Glutamatergic neuron (in vitro differentiated cells): ENCODE measurements around the gene CRYBG1. TPM values are rescaled to one million over a fixed set of nuclear protein-coding genes. Genes with fewer than 3 reads are reported as not detected.

ENCODE experiments used
- DNase-seq: peaks from one replicate; pipeline ENCODE4 v3.0.0; 2022
- H3K27ac Mint-ChIP-seq: one replicate; pipeline ENCODE4 v1.8.0; 2020; ENCODE audit warnings: mild to moderate bottlenecking, mixed read lengths, inconsistent platforms; ENCODE audit not compliant: unreplicated experiment
- H3K27me3 Mint-ChIP-seq: one replicate; pipeline ENCODE4 v1.8.0; 2020; ENCODE audit warnings: mild to moderate bottlenecking, moderate library complexity, mixed read lengths, inconsistent platforms; ENCODE audit not compliant: unreplicated experiment
- H3K36me3 Mint-ChIP-seq: one replicate; pipeline ENCODE4 v1.8.0; 2020; ENCODE audit warnings: mild to moderate bottlenecking, mixed read lengths, inconsistent platforms; ENCODE audit not compliant: unreplicated experiment
- H3K4me1 Mint-ChIP-seq: one replicate; pipeline ENCODE4 v1.8.0; 2020; ENCODE audit warnings: mild to moderate bottlenecking, low read depth, mixed read lengths, inconsistent platforms; ENCODE audit not compliant: unreplicated experiment
- H3K4me3 Mint-ChIP-seq: one replicate; pipeline ENCODE4 v1.8.0; 2020; ENCODE audit warnings: mild to moderate bottlenecking, mixed read lengths, inconsistent platforms; ENCODE audit not compliant: unreplicated experiment
- H3K9me3 Mint-ChIP-seq: one replicate; pipeline ENCODE4 v1.8.0; 2020; ENCODE audit warnings: mild to moderate bottlenecking, moderate library complexity, mixed read lengths, inconsistent platforms; ENCODE audit not compliant: unreplicated experiment
- CTCF ChIP-seq: fragments of 200-600 bp; sonication (generic); IDR thresholded peaks from one replicate; pipeline ENCODE4 v1.5.0; 2021; ENCODE audit not compliant: partially characterized antibody, unreplicated experiment
- total RNA-seq: library from RNA; stranded (reverse); fragmentation: NEBNext Ultra II Directional; extraction: Animal tissue kit (Norgen Biotek cat#: 25700); gene quantifications from one replicate; pipeline ENCODE4 v1.2.1, GENCODE V29; 2021; ENCODE audit not compliant: unreplicated experiment

The CRYBG1 gene
- total RNA-seq, 1 donor from 2014 or later, result 0.15 TPM

- DNase-seq, result no peak
- no peak for TF ChIP-seq CTCF
- Mint-ChIP-seq H3K27me3 (no peaks in the 10 kb centered on the region), H3K36me3 (no peaks in the 10 kb centered on the region), H3K4me1 (no peaks in the 10 kb centered on the region), H3K4me3 (no peak overlapping the region), H3K27ac (no peak overlapping the region), H3K9me3 (no peaks in the 10 kb centered on the region)
These were observed 21.4 kb downstream of the CRYBG1 start for GRCh38 chr6:106381881-106382280.

- Mint-ChIP-seq H3K4me3 (no peak overlapping the region), H3K36me3 (no peaks in the 10 kb centered on the region), H3K27ac (no peak overlapping the region), H3K27me3 (no peaks in the 10 kb centered on the region), H3K4me1 (no peaks in the 10 kb centered on the region), H3K9me3 (no peaks in the 10 kb centered on the region)
- DNase-seq, result no peak
- no peak for TF ChIP-seq CTCF
These were observed 23.1 kb downstream of the CRYBG1 start for GRCh38 chr6:106383573-106383972.

GRCh38 chr6:106385530-106385929 is 25.0 kb downstream of the CRYBG1 start:
- DNase-seq, result no peak
- Mint-ChIP-seq H3K9me3 (no peaks in the 10 kb centered on the region), H3K4me1 (no peaks in the 10 kb centered on the region), H3K27me3 (no peaks in the 10 kb centered on the region), H3K36me3 (no peaks in the 10 kb centered on the region), H3K4me3 (no peak overlapping the region), H3K27ac (no peak overlapping the region)
- TF ChIP-seq CTCF, result no peak

- no peaks in the 10 kb centered on the region for H3K36me3 Mint-ChIP-seq
- no peak for TF ChIP-seq CTCF
- no peak overlapping the region for H3K27ac Mint-ChIP-seq
These were observed 27.4 kb downstream of the CRYBG1 start for GRCh38 chr6:106387875-106388274.

GRCh38 chr6:106390088-106390487 is 29.6 kb downstream of the CRYBG1 start:
- peaks cover 6% of the 10 kb centered on the region for H3K4me1 Mint-ChIP-seq
- H3K9me3 Mint-ChIP-seq, result peaks cover 2% of the 10 kb centered on the region
- H3K4me3 Mint-ChIP-seq, result no peak overlapping the region
- no peak overlapping the region for H3K27ac Mint-ChIP-seq
- no peak for DNase-seq
- TF ChIP-seq CTCF, result no peak
- H3K36me3 Mint-ChIP-seq, result no peaks in the 10 kb centered on the region
- no peaks in the 10 kb centered on the region for H3K27me3 Mint-ChIP-seq

More at GRCh38 chr6:106387875-106388274, 27.4 kb downstream of the CRYBG1 start:
- H3K4me3 Mint-ChIP-seq, result no peak overlapping the region
- no peaks in the 10 kb centered on the region for H3K27me3 Mint-ChIP-seq
- H3K9me3 Mint-ChIP-seq, result peaks cover 2% of the 10 kb centered on the region
- peaks cover 6% of the 10 kb centered on the region for H3K4me1 Mint-ChIP-seq
- no peak for DNase-seq
